Measurements from ENCODE around the gene CTNND2.

The CTNND2 gene

GRCh38 chr5:11377896-11378295 lies 526.4 kb downstream of the CTNND2 start:
- H3K4me3 ChIP-seq (replicated peaks; ENCODE audit: low read depth, low read length) = no peak overlapping the region
- no peaks in the 10 kb centered on the region; the same call in 1 of the 2 replicates for H3K27me3 ChIP-seq (replicated peaks; ENCODE audit: control insufficient read depth, insufficient read depth, low read length)
- no peaks in the 10 kb centered on the region for H3K36me3 ChIP-seq (ENCODE audit: control insufficient read depth, insufficient read depth, low read length)
- no peak for DNase-seq (ENCODE audit: extremely low read depth, insufficient read length)
- TF ChIP-seq, protein P1, sequence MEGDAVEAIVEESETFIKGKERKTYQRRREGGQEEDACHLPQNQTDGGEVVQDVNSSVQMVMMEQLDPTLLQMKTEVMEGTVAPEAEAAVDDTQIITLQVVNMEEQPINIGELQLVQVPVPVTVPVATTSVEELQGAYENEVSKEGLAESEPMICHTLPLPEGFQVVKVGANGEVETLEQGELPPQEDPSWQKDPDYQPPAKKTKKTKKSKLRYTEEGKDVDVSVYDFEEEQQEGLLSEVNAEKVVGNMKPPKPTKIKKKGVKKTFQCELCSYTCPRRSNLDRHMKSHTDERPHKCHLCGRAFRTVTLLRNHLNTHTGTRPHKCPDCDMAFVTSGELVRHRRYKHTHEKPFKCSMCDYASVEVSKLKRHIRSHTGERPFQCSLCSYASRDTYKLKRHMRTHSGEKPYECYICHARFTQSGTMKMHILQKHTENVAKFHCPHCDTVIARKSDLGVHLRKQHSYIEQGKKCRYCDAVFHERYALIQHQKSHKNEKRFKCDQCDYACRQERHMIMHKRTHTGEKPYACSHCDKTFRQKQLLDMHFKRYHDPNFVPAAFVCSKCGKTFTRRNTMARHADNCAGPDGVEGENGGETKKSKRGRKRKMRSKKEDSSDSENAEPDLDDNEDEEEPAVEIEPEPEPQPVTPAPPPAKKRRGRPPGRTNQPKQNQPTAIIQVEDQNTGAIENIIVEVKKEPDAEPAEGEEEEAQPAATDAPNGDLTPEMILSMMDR (IDR thresholded peaks at IDR 0.05; ENCODE audit: insufficient read depth, low read length, poor library complexity, severe bottlenecking) = no peak

DNA sequence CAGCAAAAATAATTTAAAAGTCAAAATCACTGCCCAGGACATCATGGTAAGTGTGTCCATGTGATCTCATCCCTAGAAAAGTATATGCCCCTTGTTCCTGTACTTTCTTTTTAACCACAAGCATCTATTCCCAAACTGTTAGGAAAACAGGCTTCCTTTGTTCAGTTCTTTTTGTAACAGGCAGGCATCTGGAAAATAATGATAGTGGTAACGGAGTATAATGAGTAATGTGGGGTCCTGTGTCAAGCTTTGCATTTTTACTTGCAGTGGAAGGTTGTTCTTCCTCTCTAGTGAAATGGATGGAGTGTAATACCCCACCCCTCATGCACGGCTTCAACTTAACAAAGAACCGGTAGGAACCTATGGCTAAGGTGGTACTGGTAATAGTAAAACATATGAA lies 532.1 kb downstream of the CTNND2 start:
- Histone ChIP-seq H3K36me3 (ENCODE audit: control insufficient read depth, insufficient read depth, low read length) (no peaks in the 10 kb centered on the region), H3K4me3 (replicated peaks; ENCODE audit: low read depth, low read length) (no peak overlapping the region), H3K27me3 (replicated peaks; ENCODE audit: control insufficient read depth, insufficient read depth, low read length) (no peaks in the 10 kb centered on the region)
- DNase-seq (ENCODE audit: extremely low read depth, insufficient read length) = no peak
- TF ChIP-seq, protein P1 (IDR thresholded peaks at IDR 0.05; ENCODE audit: insufficient read depth, low read length, poor library complexity, severe bottlenecking) = no peak

- no peak overlapping the region for H3K4me3 ChIP-seq (replicated peaks; ENCODE audit: low read depth, low read length)
- no peaks in the 10 kb centered on the region for H3K36me3 ChIP-seq (ENCODE audit: control insufficient read depth, insufficient read depth, low read length)
- no peaks in the 10 kb centered on the region for H3K27me3 ChIP-seq (replicated peaks; ENCODE audit: control insufficient read depth, insufficient read depth, low read length)
- TF ChIP-seq, protein P1 (IDR thresholded peaks at IDR 0.05; ENCODE audit: insufficient read depth, low read length, poor library complexity, severe bottlenecking) = no peak
- DNase-seq (ENCODE audit: extremely low read depth, insufficient read length) = no peak
These were observed 533.2 kb downstream of the CTNND2 start for GRCh38 chr5:11371021-11371420.

GRCh38 chr5:11364531-11364930 lies 539.7 kb downstream of the CTNND2 start:
- no peaks in the 10 kb centered on the region for H3K27me3 ChIP-seq (replicated peaks; ENCODE audit: control insufficient read depth, insufficient read depth, low read length)
- H3K4me3 ChIP-seq (replicated peaks; ENCODE audit: low read depth, low read length) = no peak overlapping the region
- DNase-seq (ENCODE audit: extremely low read depth, insufficient read length) = no peak
- TF ChIP-seq, protein P1 (IDR thresholded peaks at IDR 0.05; ENCODE audit: insufficient read depth, low read length, poor library complexity, severe bottlenecking) = no peak
- no peaks in the 10 kb centered on the region for H3K36me3 ChIP-seq (ENCODE audit: control insufficient read depth, insufficient read depth, low read length)

DNA sequence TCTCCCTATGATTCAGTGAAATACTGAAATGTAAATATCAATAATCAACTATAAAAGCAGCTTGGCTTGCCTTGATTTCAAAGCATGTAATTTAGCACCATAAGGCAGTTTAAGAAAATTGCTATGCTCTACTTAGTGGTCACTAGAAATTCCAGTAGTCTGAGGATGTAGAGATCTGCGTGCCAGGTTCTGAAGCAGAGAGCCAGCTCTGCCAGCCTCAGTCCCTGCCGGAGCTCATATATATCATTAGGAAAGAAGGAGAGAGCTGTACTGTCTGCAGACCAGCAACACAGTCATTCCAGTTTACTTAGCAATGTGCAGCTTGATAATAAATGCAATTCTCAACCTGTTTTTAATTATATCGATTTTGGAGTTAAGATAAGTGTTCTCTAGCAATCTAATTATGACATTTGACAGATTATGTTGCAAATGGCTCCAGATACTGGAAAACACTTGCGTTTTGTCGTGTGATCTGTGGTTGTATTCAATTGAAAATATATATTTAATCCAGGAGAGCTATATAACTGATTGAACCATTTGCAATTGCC lies 540.5 kb downstream of the CTNND2 start:
- TF ChIP-seq, protein P1 (IDR thresholded peaks at IDR 0.05; ENCODE audit: insufficient read depth, low read length, poor library complexity, severe bottlenecking) = no peak

DNA sequence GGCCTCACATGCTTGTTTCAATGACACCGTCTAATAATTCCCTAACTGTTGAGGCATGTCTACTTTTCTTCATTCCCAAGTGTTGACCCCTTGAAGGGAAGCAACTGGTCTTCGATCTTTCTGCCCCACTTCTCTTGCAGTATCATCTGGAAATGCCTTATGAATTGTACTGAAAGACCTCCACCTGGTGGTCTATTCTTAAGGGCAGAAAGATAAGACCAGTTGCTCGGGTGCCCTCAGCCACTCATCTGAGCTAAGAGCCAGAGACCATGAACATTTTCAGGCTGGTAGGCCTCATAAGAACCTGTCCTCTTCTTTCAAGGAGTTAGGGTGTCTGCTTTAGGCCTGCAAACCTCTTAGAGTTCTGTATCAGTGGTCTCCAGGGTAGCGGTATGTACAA lies 542.5 kb downstream of the CTNND2 start:
- no peaks in the 10 kb centered on the region for H3K36me3 ChIP-seq (ENCODE audit: control insufficient read depth, insufficient read depth, low read length)
- no peaks in the 10 kb centered on the region for H3K27me3 ChIP-seq (replicated peaks; ENCODE audit: control insufficient read depth, insufficient read depth, low read length)
- TF ChIP-seq, protein P1 (IDR thresholded peaks at IDR 0.05; ENCODE audit: insufficient read depth, low read length, poor library complexity, severe bottlenecking) = no peak
- no peak for DNase-seq (ENCODE audit: extremely low read depth, insufficient read length)
- H3K4me3 ChIP-seq (replicated peaks; ENCODE audit: low read depth, low read length) = no peak overlapping the region

More for the DNA sequence above, 540.5 kb downstream of the CTNND2 start:
- Histone ChIP-seq H3K4me3 (replicated peaks; ENCODE audit: low read depth, low read length) (no peak overlapping the region), H3K36me3 (ENCODE audit: control insufficient read depth, insufficient read depth, low read length) (no peaks in the 10 kb centered on the region), H3K27me3 (replicated peaks; ENCODE audit: control insufficient read depth, insufficient read depth, low read length) (no peaks in the 10 kb centered on the region)
- DNase-seq (ENCODE audit: extremely low read depth, insufficient read length) = no peak
